ENCODE data around the gene APOM. TPM values are rescaled to one million over a fixed set of nuclear protein-coding genes. Genes with fewer than 3 reads are reported as not detected.
A peak's percentile ranks its signal among the peaks of the same experiment; 100 is the strongest.

The APOM gene
- total RNA-seq, 1 donor from 2014 or later, result 2.6 TPM

DNA sequence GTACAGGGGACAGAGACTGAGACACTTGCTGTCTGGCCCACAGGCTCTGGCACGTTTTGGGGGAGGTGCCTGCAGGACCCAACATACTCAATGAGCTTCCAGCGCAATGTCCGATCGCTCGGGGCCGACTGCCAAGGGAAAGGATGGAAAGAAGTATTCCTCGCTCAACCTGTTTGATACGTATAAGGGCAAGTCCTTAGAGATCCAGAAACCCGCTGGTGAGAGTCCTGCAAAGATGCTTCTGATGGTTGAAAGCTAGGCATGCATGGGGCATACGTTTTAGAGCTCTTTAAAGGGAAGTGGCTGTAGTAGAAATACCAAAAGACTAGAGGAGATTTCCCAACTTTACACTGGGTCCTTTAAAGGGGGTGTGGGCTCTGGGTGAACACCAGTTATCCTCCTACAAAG, 33.0 kb upstream of the APOM start:
- Histone ChIP-seq H3F3A (ENCODE audit: low read depth) (peaks cover 62% of the 10 kb centered on the region), H3K9ac (peak overlapping the region; percentile 97), H2AFZ (replicated peaks) (no peak overlapping the region), H3K27me3 (no peaks in the 10 kb centered on the region), H3K79me2 (ENCODE audit: low read depth) (peaks cover 76% of the 10 kb centered on the region), H3K9me3 (ENCODE audit: low read depth) (no peaks in the 10 kb centered on the region), H3K4me1 (peaks cover 11% of the 10 kb centered on the region), H4K20me1 (ENCODE audit: low read depth) (peaks cover 54% of the 10 kb centered on the region), H3K27ac (peak overlapping the region; percentile 6), H3K4me3 (peak overlapping the region; percentile 89), H3K36me3 (peaks cover 32% of the 10 kb centered on the region), H3K4me2 (peak overlapping the region; percentile 93)
- H3K27ac Mint-ChIP-seq, result peak overlapping the region; percentile 38
- peaks cover 43% of the 10 kb centered on the region for H3K36me3 Mint-ChIP-seq
- DNase-seq (ENCODE audit: low spot score), result no peak
- peak overlapping the region; percentile 91 for H3K4me3 Mint-ChIP-seq
- no peaks in the 10 kb centered on the region for H3K9me3 Mint-ChIP-seq
- peaks cover 6% of the 10 kb centered on the region for H3K27me3 Mint-ChIP-seq (ENCODE audit: insufficient read depth, low read depth)
- TF ChIP-seq EZH2 (IDR thresholded peaks at IDR 0.05) (no peak), EZH2phosphoT487 (IDR thresholded peaks at IDR 0.05) (no peak), CTCF (IDR thresholded peaks at IDR 0.05) (no peak)
- H3K4me1 Mint-ChIP-seq, result peaks cover 18% of the 10 kb centered on the region

GRCh38 chr6:31624070-31624469, 31.6 kb upstream of the APOM start:
- Histone ChIP-seq H3K9me3 (ENCODE audit: low read depth) (no peaks in the 10 kb centered on the region), H4K20me1 (ENCODE audit: low read depth) (peaks cover 66% of the 10 kb centered on the region), H3K27ac (no peak overlapping the region), H3K79me2 (ENCODE audit: low read depth) (peaks cover 89% of the 10 kb centered on the region), H3K4me2 (no peak overlapping the region), H2AFZ (replicated peaks) (no peak overlapping the region), H3K27me3 (no peaks in the 10 kb centered on the region), H3K4me1 (peaks cover 11% of the 10 kb centered on the region), H3K4me3 (no peak overlapping the region), H3F3A (ENCODE audit: low read depth) (peaks cover 59% of the 10 kb centered on the region), H3K9ac (no peak overlapping the region), H3K36me3 (peaks cover 37% of the 10 kb centered on the region)
- peak overlapping the region; percentile 14 for H3K4me3 Mint-ChIP-seq
- no peaks in the 10 kb centered on the region for H3K9me3 Mint-ChIP-seq
- H3K27me3 Mint-ChIP-seq (ENCODE audit: insufficient read depth, low read depth), result peaks cover 7% of the 10 kb centered on the region
- no peak overlapping the region for H3K27ac Mint-ChIP-seq
- TF ChIP-seq CTCF (IDR thresholded peaks at IDR 0.05) (no peak), EZH2 (IDR thresholded peaks at IDR 0.05) (no peak), EZH2phosphoT487 (IDR thresholded peaks at IDR 0.05) (no peak)
- no peak for DNase-seq (ENCODE audit: low spot score)
- H3K4me1 Mint-ChIP-seq, result peaks cover 18% of the 10 kb centered on the region
- H3K36me3 Mint-ChIP-seq, result peaks cover 53% of the 10 kb centered on the region

DNA sequence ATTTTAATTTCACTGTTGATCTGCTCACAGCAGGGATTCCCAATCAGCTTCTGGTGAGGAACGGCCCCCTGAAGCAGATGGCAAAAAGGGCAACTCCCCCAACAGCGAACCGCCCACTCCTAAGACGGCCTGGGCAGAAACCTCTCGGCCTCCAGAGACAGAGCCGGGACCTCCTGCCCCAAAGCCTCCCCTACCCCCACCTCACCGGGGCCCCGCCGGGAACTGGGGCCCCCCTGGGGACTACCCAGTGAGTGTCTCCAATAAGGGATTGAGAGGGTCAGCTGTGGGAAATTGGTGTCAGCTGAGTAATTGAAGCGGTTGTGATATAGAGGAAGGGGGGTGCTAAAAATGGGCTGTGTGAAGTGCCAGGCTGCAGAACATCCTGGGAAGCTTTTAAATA, 28.7 kb upstream of the APOM start:
- H3K27ac Mint-ChIP-seq, result no peak overlapping the region
- no peaks in the 10 kb centered on the region for H3K9me3 Mint-ChIP-seq
- H3K4me3 ChIP-seq, result no peak overlapping the region
- DNase-seq (ENCODE audit: low spot score), result no peak
- H3K4me3 Mint-ChIP-seq, result no peak overlapping the region
- H3K36me3 Mint-ChIP-seq, result peaks cover 72% of the 10 kb centered on the region
- no peak overlapping the region for H2AFZ ChIP-seq (replicated peaks)
- no peak overlapping the region for H3K4me2 ChIP-seq
- H3K9ac ChIP-seq, result no peak overlapping the region
- H3K27me3 ChIP-seq, result no peaks in the 10 kb centered on the region
- peaks cover 13% of the 10 kb centered on the region for H3K27me3 Mint-ChIP-seq (ENCODE audit: insufficient read depth, low read depth)
- H3K9me3 ChIP-seq (ENCODE audit: low read depth), result no peaks in the 10 kb centered on the region
- H3K27ac ChIP-seq, result no peak overlapping the region
- peaks cover 55% of the 10 kb centered on the region for H3F3A ChIP-seq (ENCODE audit: low read depth)
- H4K20me1 ChIP-seq (ENCODE audit: low read depth), result peaks cover 91% of the 10 kb centered on the region
- H3K79me2 ChIP-seq (ENCODE audit: low read depth), result peaks cover 82% of the 10 kb centered on the region
- peaks cover 39% of the 10 kb centered on the region for H3K36me3 ChIP-seq
- H3K4me1 ChIP-seq, result peaks cover 11% of the 10 kb centered on the region
- peaks cover 10% of the 10 kb centered on the region for H3K4me1 Mint-ChIP-seq
- TF ChIP-seq CTCF (IDR thresholded peaks at IDR 0.05) (no peak), EZH2 (IDR thresholded peaks at IDR 0.05) (no peak), EZH2phosphoT487 (IDR thresholded peaks at IDR 0.05) (no peak)
